ENCODE data around the gene SPINDOC.

The SPINDOC gene

DNA sequence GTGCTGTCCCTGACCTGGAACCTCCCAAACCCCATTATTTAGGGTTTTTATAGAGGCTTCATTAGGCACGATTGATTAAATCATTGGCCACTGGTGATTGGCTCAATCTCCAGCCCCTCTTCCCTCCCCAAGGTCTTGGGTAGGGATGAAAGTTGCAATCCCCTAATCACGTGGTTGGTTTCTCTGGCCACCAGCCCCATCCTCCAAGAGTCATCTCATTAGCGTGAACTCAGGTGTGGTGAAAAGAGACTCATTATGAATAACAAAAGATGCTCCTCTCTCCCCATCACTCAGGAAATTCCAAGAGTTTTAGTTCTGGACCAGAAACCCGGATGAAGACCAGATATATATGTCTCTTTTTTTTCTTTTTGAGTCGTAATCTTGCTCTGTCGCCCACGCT, 18.1 kb downstream of the SPINDOC start:
- in situ Hi-C loops (cut with MboI; ENCODE audit: low sequenced_read_pairs), result no loop called here

DNA sequence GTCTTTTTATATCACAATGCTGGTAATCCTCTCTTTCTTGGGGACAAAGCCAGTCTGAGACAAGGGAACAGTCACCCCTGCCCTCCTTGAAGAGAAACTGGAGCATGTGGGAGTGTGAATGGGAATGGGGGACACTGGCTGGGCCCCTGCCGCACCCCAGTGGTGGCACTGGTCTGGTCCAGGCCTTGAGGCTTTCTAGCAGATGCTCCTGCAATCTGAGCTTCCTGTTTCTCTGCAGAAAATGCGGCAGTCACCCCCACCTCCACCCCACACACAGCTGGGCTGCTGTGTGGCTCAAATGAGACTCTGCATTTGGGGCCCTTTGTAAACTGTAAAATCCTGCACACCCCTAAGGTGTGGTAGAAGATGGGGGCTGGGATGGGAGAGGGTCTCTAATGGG, 19.1 kb downstream of the SPINDOC start:
- in situ Hi-C loops (cut with MboI; ENCODE audit: low sequenced_read_pairs), result no loop called here

DNA sequence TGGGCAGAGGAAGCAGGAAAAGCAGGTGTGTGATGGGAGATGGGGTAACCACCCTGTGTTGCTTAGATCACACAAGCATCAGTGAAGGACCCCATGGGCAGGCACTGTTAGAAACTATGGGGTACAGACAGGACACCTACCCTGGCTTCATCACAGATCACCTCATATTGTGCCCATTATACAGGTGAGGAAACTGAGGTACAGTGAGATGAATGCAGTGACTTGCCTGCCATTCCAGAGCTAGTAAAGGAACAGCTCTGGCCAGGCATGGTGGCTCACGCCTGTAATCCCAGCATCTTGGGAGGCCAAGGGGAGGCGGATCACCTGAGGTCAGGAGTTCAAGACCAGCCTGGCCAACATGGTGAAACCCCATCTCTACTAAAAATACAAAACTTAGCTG, 19.8 kb downstream of the SPINDOC start:
- in situ Hi-C loops (cut with MboI; ENCODE audit: low sequenced_read_pairs), result no loop called here

DNA sequence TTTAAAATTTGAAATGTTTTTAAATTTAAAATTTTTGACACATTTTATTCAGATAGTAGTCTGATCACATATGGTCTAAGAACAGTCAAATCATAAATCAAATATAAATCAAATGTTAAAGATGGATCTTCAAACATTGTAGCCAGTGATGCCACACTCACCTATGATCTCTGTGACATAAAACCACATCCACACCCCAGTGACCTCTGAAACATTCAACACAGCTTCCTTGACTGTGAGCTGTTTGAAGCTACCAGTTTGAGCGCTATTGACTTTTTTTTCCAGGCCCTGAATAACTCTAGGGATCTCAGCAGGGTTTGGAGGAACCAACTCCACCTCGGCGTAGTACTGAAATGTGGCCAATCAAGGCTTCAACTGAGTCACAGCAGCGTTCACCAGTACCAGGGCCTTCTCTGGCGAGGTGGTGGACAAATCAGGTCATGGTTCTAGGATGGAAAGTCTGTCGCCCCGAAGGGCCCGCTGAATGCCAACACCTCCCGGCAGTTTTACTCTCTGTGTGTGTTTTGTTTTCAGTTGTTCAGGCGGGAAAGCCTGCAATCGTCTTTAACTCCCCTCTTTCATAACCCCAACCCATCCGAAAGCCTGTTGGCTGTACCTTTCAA, 21.4 kb downstream of the SPINDOC start:
- in situ Hi-C loops (cut with MboI; ENCODE audit: low sequenced_read_pairs), result no loop called here

GRCh38 chr11:63835158-63835545, 21.9 kb downstream of the SPINDOC start:
- in situ Hi-C loops (cut with MboI; ENCODE audit: low sequenced_read_pairs), result no loop called here

- in situ Hi-C loops (cut with MboI; ENCODE audit: low sequenced_read_pairs), result no loop called here
These were observed 23.9 kb downstream of the SPINDOC start for GRCh38 chr11:63837027-63837688.

DNA sequence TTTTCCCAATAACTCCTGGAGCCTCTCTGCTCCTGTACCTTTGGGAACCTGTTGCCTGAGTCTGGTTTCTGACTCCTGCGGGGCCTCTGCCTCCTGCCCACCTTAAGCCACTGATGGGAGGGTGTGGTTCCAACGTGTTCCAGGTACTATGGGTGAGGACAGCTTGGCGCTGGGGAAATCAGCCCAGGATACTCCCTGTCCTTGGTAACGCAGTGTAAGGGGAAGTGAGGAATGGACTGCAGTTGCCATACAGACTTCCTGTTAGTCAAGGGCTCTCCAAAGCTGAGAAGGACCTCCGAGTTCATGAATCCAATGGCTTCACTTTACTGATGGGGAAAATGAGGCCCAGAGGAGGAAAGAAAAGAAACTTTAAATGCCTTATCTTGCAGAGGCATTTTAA, 24.5 kb downstream of the SPINDOC start:
- in situ Hi-C loops (cut with MboI; ENCODE audit: low sequenced_read_pairs), result no loop called here

DNA sequence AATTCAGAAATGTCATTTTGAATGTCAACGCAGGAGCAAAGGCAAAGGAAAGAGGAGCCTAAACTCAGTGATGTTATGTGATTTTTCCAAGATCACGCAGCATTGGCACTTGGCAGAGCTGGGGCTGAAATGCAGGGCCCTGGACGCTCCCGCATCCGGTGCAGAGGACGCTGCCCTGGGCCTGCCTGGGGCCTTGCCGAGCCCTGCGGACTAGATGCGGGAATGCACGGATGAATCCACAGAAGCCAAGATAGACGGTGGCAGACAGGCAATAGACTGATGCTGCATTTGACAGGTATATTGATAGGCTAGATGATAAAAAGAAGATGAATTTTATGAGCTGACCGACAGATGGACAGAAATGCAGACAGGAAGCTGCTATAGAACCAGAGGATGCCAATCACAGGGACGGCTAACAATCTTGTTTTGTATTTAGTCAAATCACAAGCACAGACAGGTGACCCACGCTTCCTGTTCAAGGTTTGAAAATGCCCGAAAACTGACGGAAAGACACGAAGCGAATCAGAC, 25.0 kb downstream of the SPINDOC start:
- in situ Hi-C loops (cut with MboI; ENCODE audit: low sequenced_read_pairs), result no loop called here

DNA sequence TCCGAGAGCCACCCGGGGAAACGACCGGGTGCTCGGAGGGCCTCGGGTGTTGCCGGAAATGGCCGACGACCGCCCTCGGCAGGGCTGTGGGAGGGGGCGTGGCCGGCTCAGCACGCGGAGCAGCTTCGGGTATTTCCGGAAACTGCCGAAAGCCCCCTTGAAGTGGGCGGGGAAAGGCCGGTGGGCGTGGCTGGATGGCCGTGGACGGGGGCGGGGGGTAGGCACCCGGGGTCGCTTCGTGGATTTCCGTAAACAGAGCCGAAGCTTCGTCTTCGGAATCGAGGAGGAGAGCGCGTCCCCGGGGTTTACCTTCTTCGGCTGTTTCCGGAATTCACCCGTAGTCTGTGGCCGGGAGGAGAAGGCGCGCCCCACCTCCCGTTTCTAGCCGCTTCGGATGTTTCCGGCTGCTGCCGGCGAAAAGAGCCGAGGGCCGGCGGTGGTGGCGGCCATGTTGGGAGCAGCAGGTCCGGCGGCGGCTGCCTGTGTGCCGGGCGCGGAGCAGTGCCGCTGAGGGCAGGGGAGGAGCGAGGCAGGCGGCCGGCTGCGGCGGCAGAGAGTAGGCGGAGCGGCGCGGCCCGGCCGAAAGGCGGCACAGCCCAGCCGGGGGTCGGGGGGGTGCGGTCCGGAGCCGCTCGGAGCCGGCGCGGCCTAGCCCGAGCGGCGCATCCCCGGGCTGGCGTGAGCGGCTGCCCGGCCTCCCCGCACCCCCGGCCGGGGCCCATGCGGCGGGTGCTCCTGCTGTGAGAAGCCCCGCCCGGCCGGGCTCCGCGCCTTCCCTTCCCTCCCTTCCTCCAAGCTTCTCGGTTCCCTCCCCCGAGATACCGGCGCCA, 25.6 kb downstream of the SPINDOC start, which contains the start of gene MARK2:
Gene MARK2 (plus strand): TSS at position 433 of the 830 bp plus-strand sequence. CDS start 397 bp downstream, at position 830.
- in situ Hi-C loops (cut with MboI; ENCODE audit: low sequenced_read_pairs), result no loop called here

DNA sequence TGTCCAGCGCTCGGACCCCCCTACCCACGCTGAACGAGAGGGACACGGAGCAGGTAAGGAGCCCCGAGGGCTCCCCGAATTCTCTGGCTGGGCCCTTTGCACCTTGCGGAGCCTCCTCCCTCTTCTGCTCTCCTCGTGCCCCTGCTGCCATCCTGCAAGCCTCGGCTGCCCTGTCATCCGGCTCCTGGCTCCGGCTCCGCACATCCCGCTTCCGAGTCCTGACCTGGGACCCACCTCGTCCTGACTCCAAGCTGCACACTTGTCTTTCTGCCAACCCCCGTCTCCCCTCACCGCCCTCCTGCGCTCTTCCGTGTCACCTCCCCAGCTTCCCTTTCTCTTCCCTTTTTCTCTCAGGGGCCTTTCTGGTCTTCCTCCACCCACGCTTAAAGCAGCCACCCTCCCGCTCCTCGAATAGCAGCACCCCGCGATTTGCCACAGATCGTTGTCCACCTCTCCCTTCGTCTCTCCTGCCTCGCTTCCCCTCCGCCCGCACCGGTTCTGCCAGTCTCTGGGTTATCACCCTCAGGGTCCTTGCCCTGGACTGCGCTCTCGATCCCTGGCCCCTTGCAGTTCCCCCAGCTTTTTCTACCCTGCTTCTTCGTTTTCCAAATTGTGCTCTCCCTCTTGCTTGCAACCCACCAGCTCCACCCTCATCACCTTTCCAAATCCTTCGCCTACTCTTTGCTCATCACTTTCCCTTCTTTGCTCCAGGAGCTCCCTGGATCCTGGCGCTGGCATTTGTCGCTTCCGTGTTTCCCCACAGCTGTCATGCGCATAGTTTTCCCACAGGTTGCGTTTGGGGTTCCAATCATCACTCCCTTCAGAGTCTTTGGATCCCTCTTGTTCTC, 26.5 kb downstream of the SPINDOC start:
- in situ Hi-C loops (cut with MboI; ENCODE audit: low sequenced_read_pairs), result no loop called here

DNA sequence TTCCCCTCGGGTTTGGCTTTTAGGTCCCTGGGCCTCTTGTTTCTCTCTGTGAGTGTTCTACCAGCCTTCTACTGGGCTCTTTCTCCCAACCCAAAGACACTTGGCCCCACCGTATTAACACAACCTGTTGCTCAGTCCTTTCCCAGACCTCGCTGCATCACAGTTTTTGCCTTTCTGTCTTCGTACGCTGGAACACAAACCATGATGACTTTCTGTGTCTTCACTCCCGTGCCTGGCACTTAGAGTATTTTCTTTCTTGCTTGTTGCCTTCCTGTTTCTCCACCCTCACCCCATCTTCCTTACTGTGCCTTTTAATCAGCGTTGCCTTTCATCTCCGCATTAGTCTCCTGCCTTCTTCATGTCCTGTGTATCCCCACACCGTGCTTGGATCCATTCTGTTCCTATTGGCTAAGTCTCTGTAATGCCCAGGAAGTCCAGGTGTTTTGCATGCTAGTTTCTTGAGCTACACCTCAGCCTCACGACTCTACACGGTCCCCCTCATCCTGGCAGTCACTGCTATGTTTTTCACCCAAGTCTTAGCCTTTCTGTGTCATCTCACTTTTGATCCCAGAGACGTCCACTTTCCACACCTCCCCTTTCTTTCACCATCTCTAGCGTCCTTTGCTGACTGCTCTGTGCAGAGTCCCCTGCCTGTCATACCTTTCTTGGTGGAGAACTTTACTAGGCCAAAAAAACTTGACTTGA, 27.3 kb downstream of the SPINDOC start:
- in situ Hi-C loops (cut with MboI; ENCODE audit: low sequenced_read_pairs), result no loop called here

DNA sequence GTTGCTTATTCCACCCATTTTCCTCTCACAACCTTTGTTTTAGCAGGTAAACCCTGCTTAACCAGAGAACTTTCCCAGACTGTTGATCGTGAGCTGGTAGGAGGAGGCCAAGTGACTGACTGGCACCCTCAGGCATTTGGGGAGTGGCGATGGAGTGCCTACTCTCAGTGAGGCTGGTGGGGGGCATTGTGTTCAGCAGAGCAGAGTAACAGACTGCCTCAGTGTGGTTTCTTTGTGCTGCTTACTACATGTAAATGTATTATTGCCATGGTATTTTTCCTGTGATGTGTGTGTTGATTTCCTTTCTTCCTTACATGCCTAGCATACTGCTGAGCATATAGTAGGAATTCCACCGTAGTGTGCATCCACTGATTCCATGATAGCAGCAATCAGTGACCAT, 28.3 kb downstream of the SPINDOC start:
- in situ Hi-C loops (cut with MboI; ENCODE audit: low sequenced_read_pairs), result no loop called here

GRCh38 chr11:63843041-63843440, 29.8 kb downstream of the SPINDOC start:
- in situ Hi-C loops (cut with MboI; ENCODE audit: low sequenced_read_pairs), result no loop called here

DNA sequence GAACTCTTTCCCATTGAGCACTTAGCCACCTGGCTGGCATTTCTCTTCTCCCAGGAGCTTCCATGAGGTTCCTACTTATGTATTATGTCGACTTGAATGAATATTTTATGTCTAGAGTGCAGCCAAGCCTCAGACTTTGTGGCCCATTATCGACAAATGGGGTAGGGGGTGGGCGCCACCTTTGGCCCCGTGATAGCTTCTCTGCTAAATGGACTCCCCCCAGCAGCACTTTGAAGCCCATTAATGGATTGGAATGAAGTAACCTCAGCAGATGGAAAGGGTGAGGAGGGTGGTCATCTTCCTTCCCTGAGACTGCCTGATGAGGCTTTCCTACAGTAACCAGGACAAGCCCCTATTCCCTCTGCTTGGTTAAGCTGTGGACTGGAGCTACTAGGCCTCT, 31.6 kb downstream of the SPINDOC start:
- in situ Hi-C loops (cut with MboI; ENCODE audit: low sequenced_read_pairs), result no loop called here

DNA sequence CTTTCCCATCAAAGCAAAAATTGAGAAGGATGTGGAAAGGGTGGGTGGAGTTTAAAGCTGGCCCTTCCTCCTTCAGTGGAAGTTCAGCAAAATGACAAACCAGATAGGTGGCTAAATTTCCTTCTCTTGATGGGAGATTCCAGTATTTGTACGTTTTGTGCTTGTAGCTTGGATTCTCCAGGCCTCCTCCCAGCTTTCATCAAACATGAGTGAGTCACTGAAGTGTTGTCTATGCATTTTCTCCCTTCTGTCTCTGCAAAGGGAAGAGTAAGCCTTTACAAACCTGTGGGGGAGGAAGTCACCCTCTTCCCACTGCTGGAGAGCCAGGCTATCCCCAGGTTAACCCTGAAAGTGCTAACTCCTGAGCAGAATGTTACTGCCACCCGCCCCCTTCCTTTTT, 32.0 kb downstream of the SPINDOC start:
- in situ Hi-C loops (cut with MboI; ENCODE audit: low sequenced_read_pairs), result no loop called here

GRCh38 chr11:63845911-63846310, 32.7 kb downstream of the SPINDOC start:
- in situ Hi-C loops (cut with MboI; ENCODE audit: low sequenced_read_pairs), result no loop called here

GRCh38 chr11:63846897-63847296, 33.6 kb downstream of the SPINDOC start:
- in situ Hi-C loops (cut with MboI; ENCODE audit: low sequenced_read_pairs), result no loop called here

GRCh38 chr11:63847363-63847762, 34.1 kb downstream of the SPINDOC start:
- in situ Hi-C loops (cut with MboI; ENCODE audit: low sequenced_read_pairs), result no loop called here

GRCh38 chr11:63849691-63850090, 36.4 kb downstream of the SPINDOC start:
- in situ Hi-C loops (cut with MboI; ENCODE audit: low sequenced_read_pairs), result no loop called here

GRCh38 chr11:63850920-63851319, 37.7 kb downstream of the SPINDOC start:
- in situ Hi-C loops (cut with MboI; ENCODE audit: low sequenced_read_pairs), result no loop called here

Measured in hTERT RPE-1 (cell line).